ENCODE results near the gene AZGP1.
A peak's percentile ranks its signal among the peaks of the same experiment; 100 is the strongest.

- TF ChIP-seq, protein P1, sequence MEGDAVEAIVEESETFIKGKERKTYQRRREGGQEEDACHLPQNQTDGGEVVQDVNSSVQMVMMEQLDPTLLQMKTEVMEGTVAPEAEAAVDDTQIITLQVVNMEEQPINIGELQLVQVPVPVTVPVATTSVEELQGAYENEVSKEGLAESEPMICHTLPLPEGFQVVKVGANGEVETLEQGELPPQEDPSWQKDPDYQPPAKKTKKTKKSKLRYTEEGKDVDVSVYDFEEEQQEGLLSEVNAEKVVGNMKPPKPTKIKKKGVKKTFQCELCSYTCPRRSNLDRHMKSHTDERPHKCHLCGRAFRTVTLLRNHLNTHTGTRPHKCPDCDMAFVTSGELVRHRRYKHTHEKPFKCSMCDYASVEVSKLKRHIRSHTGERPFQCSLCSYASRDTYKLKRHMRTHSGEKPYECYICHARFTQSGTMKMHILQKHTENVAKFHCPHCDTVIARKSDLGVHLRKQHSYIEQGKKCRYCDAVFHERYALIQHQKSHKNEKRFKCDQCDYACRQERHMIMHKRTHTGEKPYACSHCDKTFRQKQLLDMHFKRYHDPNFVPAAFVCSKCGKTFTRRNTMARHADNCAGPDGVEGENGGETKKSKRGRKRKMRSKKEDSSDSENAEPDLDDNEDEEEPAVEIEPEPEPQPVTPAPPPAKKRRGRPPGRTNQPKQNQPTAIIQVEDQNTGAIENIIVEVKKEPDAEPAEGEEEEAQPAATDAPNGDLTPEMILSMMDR (conservative IDR thresholded peaks at IDR 0.05 in 1 of 2, IDR thresholded peaks at IDR 0.05 in 1 of 2; ENCODE audit: extremely low read depth in 1 of 2, insufficient read depth in 1 of 2, low read depth in 1 of 2, low read length in 2 of 2), result peak; percentile 5 to 49
- TF ChIP-seq EZH2 (IDR thresholded peaks at IDR 0.05; ENCODE audit: borderline replicate concordance, low read length), result no peak
Measured at GRCh38 chr7:99918959-99919813, 56.6 kb downstream of the AZGP1 start, which contains the start of gene TRIM4.

Measured in mammary epithelial cell (primary cell).